IMR-90 (cell line): ENCODE measurements around the gene KLF13. TPM values are rescaled to one million over a fixed set of nuclear protein-coding genes. Genes with fewer than 3 reads are reported as not detected.

Source experiments
- ATAC-seq: fragments of 200-7000 bp; cut with Tn5 transposase; 2 replicates; pipeline ENCODE4 v1.9.1; 2020; ENCODE audit warnings: low read depth, mild to moderate bottlenecking, moderate library complexity
- BruUV-seq: library from RNA; stranded (reverse); fragments of 400-500 nt; replicated peaks from 2 replicates; lab custom pipeline; 2021; lab: Mats Ljungman, UMichigan
- CTCF ChIA-PET: fragments of 300-600 bp; formaldehyde crosslinking; extraction: SDS; loops from one replicate; lab custom pipeline; 2021; ENCODE audit warnings: antibody characterized with exemption; lab: Yijun Ruan, JAX
- POLR2A ChIA-PET: fragments of 300-600 bp; sonication (Branson Sonifier 250); formaldehyde crosslinking; loops from one replicate; lab custom pipeline; 2022; ENCODE audit warnings: antibody characterized with exemption; ENCODE audit not compliant: unreplicated experiment; lab: Charles Lee
- DNase-seq: peaks from one replicate; pipeline ENCODE4 v3.0.0; 2013
- H2AFZ ChIP-seq: replicated peaks from 2 replicates; pipeline ENCODE3; 2013; ENCODE audit warnings: low read length, mild to moderate bottlenecking; ENCODE audit not compliant: poor library complexity
- H2AK5ac ChIP-seq: 2 replicates; pipeline ENCODE4 v1.6.1; 2013; ENCODE audit warnings: low read depth, low read length, inconsistent platforms
- H2AK9ac ChIP-seq: replicated peaks from 2 replicates; pipeline ENCODE3; 2013; ENCODE audit warnings: mild to moderate bottlenecking, low read depth, low read length, moderate library complexity; ENCODE audit not compliant: poor library complexity
- H2BK120ac ChIP-seq: 2 replicates; pipeline ENCODE4 v1.6.1; 2013; ENCODE audit warnings: low read depth, low read length, inconsistent platforms
- H2BK15ac ChIP-seq: 3 replicates; pipeline ENCODE4 v1.6.1; 2013; ENCODE audit warnings: low read depth, low read length, inconsistent platforms
- H2BK20ac ChIP-seq: 2 replicates; pipeline ENCODE4 v1.6.1; 2013; ENCODE audit warnings: low read depth, mild to moderate bottlenecking, inconsistent platforms, low read length, moderate library complexity
- H2BK5ac ChIP-seq: 2 replicates; pipeline ENCODE4 v1.6.1; 2013; ENCODE audit warnings: mild to moderate bottlenecking, low read depth, low read length, inconsistent platforms; ENCODE audit not compliant: poor library complexity, severe bottlenecking
- H3K14ac ChIP-seq: replicated peaks from 2 replicates; pipeline ENCODE4 v1.6.1; 2013; ENCODE audit warnings: low read depth, low read length, inconsistent platforms
- H3K18ac ChIP-seq: 2 replicates; pipeline ENCODE4 v1.6.1; 2013; ENCODE audit warnings: low read depth, low read length, control low read depth
- H3K23ac ChIP-seq: 2 replicates; pipeline ENCODE4 v1.6.1; 2013; ENCODE audit warnings: low read depth, low read length, inconsistent platforms
- H3K27ac ChIP-seq: 2 replicates; pipeline ENCODE4 v1.5.1; 2013; ENCODE audit warnings: mild to moderate bottlenecking, control low read depth, low read length; ENCODE audit not compliant: insufficient read depth
- H3K27me3 ChIP-seq: 2 replicates; pipeline ENCODE4 v1.6.1; 2013; ENCODE audit warnings: low read length; ENCODE audit not compliant: control insufficient read depth, insufficient read depth
- H3K36me3 ChIP-seq: 2 replicates; pipeline ENCODE4 v1.6.1; 2013; ENCODE audit warnings: low read length, mixed read lengths; ENCODE audit not compliant: control insufficient read depth, insufficient read depth
- H3K4ac ChIP-seq: 2 replicates; pipeline ENCODE4 v1.6.1; 2013; ENCODE audit warnings: low read depth, low read length, inconsistent platforms
- H3K4me1 ChIP-seq: 2 replicates; pipeline ENCODE4 v1.6.1; 2013; ENCODE audit warnings: low read length, mixed read lengths; ENCODE audit not compliant: control insufficient read depth, insufficient read depth
- H3K4me2 ChIP-seq: 2 replicates; pipeline ENCODE4 v1.6.1; 2013; ENCODE audit warnings: low read depth, mild to moderate bottlenecking, control low read depth, low read length, moderate library complexity
- H3K4me3 ChIP-seq: 2 replicates; pipeline ENCODE4 v1.5.1; 2013; ENCODE audit warnings: low read depth, mild to moderate bottlenecking, control low read depth, low read length, moderate library complexity; ENCODE audit not compliant: insufficient read depth
- H3K56ac ChIP-seq: 2 replicates; pipeline ENCODE4 v1.6.1; 2013; ENCODE audit warnings: low read length, inconsistent platforms; ENCODE audit not compliant: insufficient read depth; ENCODE audit errors: extremely low read depth
- H3K79me1 ChIP-seq, 2 experiments: 2 replicates each; pipeline ENCODE4 v1.6.1; 2013; ENCODE audit warnings: low read length in 2 of 2, inconsistent platforms in 1 of 2, low read depth in 1 of 2
- H3K9ac ChIP-seq: 2 replicates; pipeline ENCODE4 v1.6.1; 2013; ENCODE audit warnings: low read depth, low read length, control low read depth
- H3K9me1 ChIP-seq: 2 replicates; pipeline ENCODE4 v1.6.1; 2013; ENCODE audit warnings: low read length, inconsistent platforms; ENCODE audit not compliant: insufficient read depth
- H3K9me3 ChIP-seq: 2 replicates; pipeline ENCODE4 v1.6.1; 2013; ENCODE audit warnings: low read length; ENCODE audit not compliant: control insufficient read depth, insufficient read depth
- H4K20me1 ChIP-seq: 2 replicates; pipeline ENCODE4 v1.6.1; 2013; ENCODE audit warnings: low read length, inconsistent platforms; ENCODE audit not compliant: insufficient read depth
- H4K5ac ChIP-seq: 2 replicates; pipeline ENCODE4 v1.6.1; 2013; ENCODE audit warnings: mild to moderate bottlenecking, low read depth, low read length, control low read depth
- H4K8ac ChIP-seq, 2 experiments: 2 replicates each; pipeline ENCODE4 v1.6.1; 2013; ENCODE audit warnings: low read depth in 2 of 2, low read length in 2 of 2, control low read depth in 1 of 2, inconsistent platforms in 1 of 2
- H4K91ac ChIP-seq: 2 replicates; pipeline ENCODE4 v1.6.1; 2013; ENCODE audit warnings: low read depth, low read length, inconsistent platforms; ENCODE audit not compliant: insufficient read depth
- CHD1 ChIP-seq: IDR thresholded peaks from 2 replicates; pipeline ENCODE4 v1.6.1; 2012; ENCODE audit warnings: low read depth, low read length, improper control_type of control experiment
- CTCF ChIP-seq: conservative IDR thresholded peaks from 2 replicates; pipeline ENCODE4 v1.5.1; 2012; ENCODE audit warnings: mild to moderate bottlenecking, low read depth, low read length, improper control_type of control experiment
- MAZ ChIP-seq: IDR thresholded peaks from 2 replicates; pipeline ENCODE4 v1.6.1; 2012; ENCODE audit warnings: low read depth, mild to moderate bottlenecking, low read length, improper control_type of control experiment, moderate library complexity, borderline replicate concordance
- NFE2L2 ChIP-seq: fragments of 150-350 bp; IDR thresholded peaks from 2 replicates; pipeline ENCODE4 v1.6.1; 2016; ENCODE audit warnings: low read depth, mild to moderate bottlenecking, low read length
- POLR2A ChIP-seq: IDR thresholded peaks from 2 replicates; pipeline ENCODE4 v1.6.1; 2012; ENCODE audit warnings: mild to moderate bottlenecking, low read depth, low read length
- RCOR1 ChIP-seq: IDR thresholded peaks from 2 replicates; pipeline ENCODE4 v1.6.1; 2012; ENCODE audit warnings: mild to moderate bottlenecking, low read length, improper control_type of control experiment; ENCODE audit not compliant: insufficient replicate concordance
- RFX5 ChIP-seq: IDR thresholded peaks from 2 replicates; pipeline ENCODE4 v1.8.0; 2012; ENCODE audit warnings: low read depth, mild to moderate bottlenecking, low read length, moderate library complexity
- SMC3 ChIP-seq: fragments of 150-350 bp; IDR thresholded peaks from 2 replicates; pipeline ENCODE4 v1.6.1; 2016; ENCODE audit warnings: low read depth, mild to moderate bottlenecking, antibody characterized with exemption, low read length, moderate library complexity
- USF2 ChIP-seq: fragments of 150-350 bp; IDR thresholded peaks from 2 replicates; pipeline ENCODE4 v1.6.1; 2017; ENCODE audit warnings: mild to moderate bottlenecking, antibody characterized with exemption, low read length, low read depth
- WGBS, 2 experiments: methylation state at CpG; one replicate each; pipeline versions ENCODE4 v1.1.5 to v1.1.7; 2013; ENCODE audit warnings: missing lambda C conversion rate in 2 of 2; ENCODE audit not compliant: insufficient read length in 1 of 2; ENCODE audit errors: extremely low coverage in 2 of 2; 5-methylcytosine and 5-hydroxymethylcytosine counted together
- dilution Hi-C: fragments of 300-500 bp; cut with HindIII; formaldehyde crosslinking; loops from one replicate; pipeline ENCODE4 v1.14.3; 2018; ENCODE audit warnings: low sequenced_read_pairs; ENCODE audit not compliant: unreplicated experiment
- in situ Hi-C: fragments of 300-500 bp; cut with MboI; formaldehyde crosslinking; loops from 3 replicates; pipeline ENCODE4 v1.14.3; 2019; ENCODE audit warnings: low sequenced_read_pairs, inconsistent platforms, mixed read lengths
- intact Hi-C: fragments of 100-400 bp; cut with micrococcal nuclease; formaldehyde crosslinking; loops from 2 replicates; pipeline ENCODE4 v1.10.0; 2022
- polyA plus RNA-seq, 3 experiments: library from polyadenylated mRNA; depleted of rRNA; stranded (reverse); fragments of >200 nt; gene quantifications; 2 replicates each; pipeline ENCODE4 v1.2.3, GENCODE V29; 2012; ENCODE audit warnings: low replicate concordance in 1 of 3
- total RNA-seq: library from RNA; depleted of rRNA; stranded (reverse); fragments of >200 nt; gene quantifications from 2 replicates; pipeline ENCODE4 v1.2.3, GENCODE V29; 2012
- TF ChIP-seq, protein P1 (sequence below): fragments of 150-350 bp; IDR thresholded peaks from 2 replicates; pipeline ENCODE4 v1.6.1; 2016; ENCODE audit warnings: low read depth, mild to moderate bottlenecking, low read length, moderate library complexity, borderline replicate concordance

Gene KLF13
- total and polyA plus RNA-seq, 2 of the 4 experiments (the other 2 are of a cell fraction): 9.5 to 10.6 TPM

GRCh38 chr15:31362886-31363285, 36.3 kb downstream of the KLF13 start:
- Histone ChIP-seq H3K27me3 (no peaks in the 10 kb centered on the region), H2BK120ac (no peak overlapping the region), H2BK15ac (no peak overlapping the region), H3K27ac (no peak overlapping the region), H3K4me3 (no peak overlapping the region), H3K4ac (no peak overlapping the region), H4K8ac (no peak overlapping the region), H4K20me1 (peaks cover 65% of the 10 kb centered on the region), H2AK5ac (no peak overlapping the region), H4K91ac (no peak overlapping the region), H3K4me2 (no peak overlapping the region), H3K9me3 (no peaks in the 10 kb centered on the region), H3K23ac (no peak overlapping the region), H2BK20ac (no peak overlapping the region), H4K5ac (no peak overlapping the region), H2BK5ac (no peak overlapping the region), H3K36me3 (no peaks in the 10 kb centered on the region), H3K56ac (no peak overlapping the region), H3K4me1 (peaks cover 16% of the 10 kb centered on the region), H3K9ac (no peak overlapping the region), H3K14ac (no peak overlapping the region), H2AK9ac (no peak overlapping the region), H3K18ac (no peak overlapping the region), H3K9me1 (peaks cover 22% of the 10 kb centered on the region), H3K79me1 (peaks cover 37 to 88% of the 10 kb centered on the region in 2 experiments), H2AFZ (no peak overlapping the region)
- no peak for ATAC-seq
- CTCF ChIA-PET: interaction anchor here (0.9 kb wide), 1 partner anchor 126 kb away, joined by 4 read pairs; no protein-coding TSS in a partner anchor
- BruUV-seq: no TSS peak
- POLR2A ChIA-PET: no interaction called here
- DNase-seq: no peak
- in situ Hi-C loops (loop anchor here (10.0 kb wide), 1 partner anchor 122 kb away; no protein-coding TSS in a partner anchor), dilution Hi-C loops (no loop called here), intact Hi-C loops (no loop called here)
- 100% methylated on average over 1 of the region's 5 CpGs; no CpG with 5 or more reads in 1 of the 2 experiments for WGBS, 2 experiments
- TF ChIP-seq NFE2L2: no peak
- TF ChIP-seq, protein P1, sequence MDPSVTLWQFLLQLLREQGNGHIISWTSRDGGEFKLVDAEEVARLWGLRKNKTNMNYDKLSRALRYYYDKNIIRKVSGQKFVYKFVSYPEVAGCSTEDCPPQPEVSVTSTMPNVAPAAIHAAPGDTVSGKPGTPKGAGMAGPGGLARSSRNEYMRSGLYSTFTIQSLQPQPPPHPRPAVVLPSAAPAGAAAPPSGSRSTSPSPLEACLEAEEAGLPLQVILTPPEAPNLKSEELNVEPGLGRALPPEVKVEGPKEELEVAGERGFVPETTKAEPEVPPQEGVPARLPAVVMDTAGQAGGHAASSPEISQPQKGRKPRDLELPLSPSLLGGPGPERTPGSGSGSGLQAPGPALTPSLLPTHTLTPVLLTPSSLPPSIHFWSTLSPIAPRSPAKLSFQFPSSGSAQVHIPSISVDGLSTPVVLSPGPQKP: no peak
- TF ChIP-seq USF2: no peak
- no peak for TF ChIP-seq SMC3
- no peak for TF ChIP-seq CHD1
- TF ChIP-seq RFX5: no peak
- TF ChIP-seq MAZ: no peak
- TF ChIP-seq RCOR1: no peak
- no peak for TF ChIP-seq CTCF
- TF ChIP-seq POLR2A: no peak
